Skeletal muscle tissue (tissue), 4 donors: ENCODE data around the gene GSTA3. TPM values are rescaled to one million over a fixed set of nuclear protein-coding genes. Genes with fewer than 3 reads are reported as not detected.

Source experiments
- H3K27ac ChIP-seq: one replicate; pipeline ENCODE4 v1.7.0; 2013; ENCODE audit warnings: mild to moderate bottlenecking, low read depth, low read length, inconsistent platforms
- H3K27me3 ChIP-seq, 3 donors: one replicate each; pipeline ENCODE4 v1.7.0; 2013; ENCODE audit warnings: low read length in 3 of 3; ENCODE audit not compliant: control insufficient read depth in 3 of 3, insufficient read depth in 3 of 3
- H3K36me3 ChIP-seq, 3 donors: one replicate each; pipeline ENCODE4 v1.7.0; 2013; ENCODE audit warnings: low read length in 3 of 3; ENCODE audit not compliant: control insufficient read depth in 3 of 3, insufficient read depth in 3 of 3
- H3K4me1 ChIP-seq, 3 donors: one replicate each; pipeline ENCODE4 v1.7.0; 2013; ENCODE audit warnings: low read length in 3 of 3, mild to moderate bottlenecking in 3 of 3; ENCODE audit not compliant: control insufficient read depth in 3 of 3, insufficient read depth in 3 of 3
- H3K4me3 ChIP-seq, 3 donors: one replicate each; pipeline ENCODE4 v1.7.0; 2013; ENCODE audit warnings: low read length in 3 of 3
- H3K9ac ChIP-seq, 3 donors: one replicate each; pipeline ENCODE4 v1.7.0; 2013; ENCODE audit warnings: low read length in 3 of 3, mild to moderate bottlenecking in 3 of 3, moderate library complexity in 2 of 3, low read depth in 1 of 3
- H3K9me3 ChIP-seq, 3 donors: one replicate each; pipeline ENCODE4 v1.7.0; 2013; ENCODE audit warnings: low read length in 3 of 3; ENCODE audit not compliant: control insufficient read depth in 3 of 3
- total RNA-seq: library from RNA; depleted of rRNA; stranded (reverse); fragments of >200 nt; gene quantifications from one replicate; pipeline ENCODE4 v1.2.3, GENCODE V29; 2014
- donor health status: Osteomylitis.

Gene GSTA3
- total RNA-seq, 1 donor from 2014 or later: not detected

DNA sequence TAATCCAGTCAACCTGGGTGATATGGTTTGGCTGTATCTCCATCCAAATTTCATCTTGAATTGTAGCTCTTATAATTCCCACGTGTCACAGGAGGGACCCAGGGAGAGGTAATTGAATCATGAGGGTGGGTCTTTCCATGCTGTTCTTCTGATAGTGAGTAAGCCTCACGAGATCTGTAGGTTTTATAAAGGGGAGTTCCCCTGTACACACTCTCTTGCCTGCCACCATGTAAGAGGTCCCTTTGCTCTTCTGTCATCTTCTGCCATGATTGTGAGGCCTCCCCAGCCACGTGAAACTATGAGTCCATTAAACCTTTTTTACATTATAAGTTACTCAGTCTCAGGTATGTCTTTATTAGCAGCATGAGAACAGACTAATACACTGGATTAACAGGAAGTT lies 19.5 kb downstream of the GSTA3 start:
- no peak overlapping the region for H3K4me3 ChIP-seq
- H3K9ac ChIP-seq: no peak overlapping the region
- H3K27me3 ChIP-seq: no peaks in the 10 kb centered on the region
- no peaks in the 10 kb centered on the region for H3K4me1 ChIP-seq
- H3K9me3 ChIP-seq: no peaks in the 10 kb centered on the region
- no peak overlapping the region for H3K27ac ChIP-seq
- H3K36me3 ChIP-seq: no peaks in the 10 kb centered on the region

DNA sequence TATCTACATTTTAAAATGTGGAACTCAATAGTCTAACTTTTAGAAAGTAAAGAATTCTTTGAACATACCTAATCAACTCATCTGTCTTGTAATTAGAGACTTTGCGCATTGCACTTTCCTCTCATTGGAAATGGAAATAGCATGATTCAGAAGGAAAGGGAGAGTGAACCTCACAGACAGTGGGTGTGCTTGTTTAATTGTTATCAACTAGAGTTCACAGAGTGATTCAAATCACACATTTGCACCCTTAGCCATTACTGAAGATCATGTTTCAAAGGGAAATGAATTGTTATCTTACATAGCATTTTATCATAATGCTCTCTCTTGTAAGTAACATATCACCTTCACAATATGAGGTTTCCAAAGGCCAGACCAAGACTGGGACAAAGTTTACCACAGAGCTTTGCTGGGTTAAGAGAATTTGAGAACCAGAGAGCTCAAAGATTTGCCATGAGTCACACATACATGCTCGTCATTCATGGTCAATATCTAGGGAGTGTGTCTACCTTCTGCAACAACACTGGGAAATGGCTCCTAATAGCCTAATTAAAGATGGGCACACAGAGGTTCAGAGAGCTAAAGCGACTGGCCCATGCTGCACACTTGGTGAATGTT lies 21.5 kb downstream of the GSTA3 start:
- Histone ChIP-seq H3K36me3 (no peaks in the 10 kb centered on the region), H3K9me3 (no peaks in the 10 kb centered on the region), H3K27me3 (no peaks in the 10 kb centered on the region)

GRCh38 chr6:52881996-52882841 lies 27.3 kb downstream of the GSTA3 start:
- Histone ChIP-seq H3K27ac (no peak overlapping the region), H3K9me3 (no peaks in the 10 kb centered on the region), H3K9ac (peak overlapping the region; percentile 67 to 79 (median 67)), H3K4me1 (peaks cover 0 to 7% (median 2%) of the 10 kb centered on the region in 3 donors), H3K36me3 (no peaks in the 10 kb centered on the region), H3K27me3 (no peaks in the 10 kb centered on the region), H3K4me3 (peak overlapping the region; percentile 73 to 81 (median 74))

More for the DNA sequence above, 21.5 kb downstream of the GSTA3 start:
- Histone ChIP-seq H3K4me3 (no peak overlapping the region), H3K9ac (no peak overlapping the region), H3K27ac (no peak overlapping the region), H3K4me1 (no peaks in the 10 kb centered on the region)

DNA sequence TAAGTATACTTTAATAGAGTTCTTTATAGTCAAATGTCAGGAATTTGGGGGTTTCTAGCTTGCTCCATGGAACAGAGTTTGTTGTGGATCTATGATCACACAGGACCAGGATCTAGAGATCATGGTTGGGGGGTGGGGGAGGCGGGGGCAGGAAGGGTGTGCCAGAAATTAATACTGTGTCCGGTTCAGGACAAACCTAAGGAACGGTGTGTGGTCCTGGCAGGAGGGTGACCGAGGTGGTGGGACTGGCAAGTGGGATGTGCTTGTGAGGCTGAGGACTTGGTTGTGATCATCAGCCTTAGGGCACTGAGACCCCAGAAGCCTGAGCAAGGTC lies 27.9 kb downstream of the GSTA3 start:
- peak overlapping the region in 1 of 3 donors; percentile 79 for H3K9ac ChIP-seq
- H3K4me1 ChIP-seq: peaks cover 0 to 7% (median 2%) of the 10 kb centered on the region in 3 donors
- no peaks in the 10 kb centered on the region for H3K36me3 ChIP-seq
- H3K9me3 ChIP-seq: no peaks in the 10 kb centered on the region
- H3K27me3 ChIP-seq: no peaks in the 10 kb centered on the region
- H3K27ac ChIP-seq: no peak overlapping the region
- H3K4me3 ChIP-seq: peak overlapping the region in 2 of 3 donors; percentile 73 to 81

DNA sequence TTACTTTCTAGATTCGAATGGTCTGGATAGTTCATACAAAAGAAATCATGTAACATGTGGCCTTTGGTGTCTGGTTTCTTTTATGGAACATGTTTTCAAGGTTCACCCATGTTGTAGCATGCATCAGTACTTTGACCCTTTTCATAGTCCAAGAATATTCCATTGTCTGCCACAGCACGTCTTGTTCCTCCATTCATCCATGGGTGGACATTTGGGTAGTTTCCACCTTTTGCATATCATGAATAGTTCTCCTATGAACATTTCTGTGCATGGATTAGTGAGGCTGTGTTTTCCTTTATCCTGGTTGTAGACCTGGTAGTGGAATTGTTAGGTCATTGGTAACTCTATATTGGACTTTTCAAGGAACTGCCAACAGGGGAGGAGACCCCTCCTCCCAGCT lies 31.7 kb downstream of the GSTA3 start:
- Histone ChIP-seq H3K9ac (no peak overlapping the region), H3K4me3 (no peak overlapping the region), H3K27ac (no peak overlapping the region), H3K36me3 (no peaks in the 10 kb centered on the region), H3K27me3 (no peaks in the 10 kb centered on the region), H3K9me3 (no peaks in the 10 kb centered on the region), H3K4me1 (peaks cover 0 to 7% (median 2%) of the 10 kb centered on the region in 3 donors)

GRCh38 chr6:52877168-52877567 lies 32.3 kb downstream of the GSTA3 start:
- Histone ChIP-seq H3K27ac (no peak overlapping the region), H3K36me3 (no peaks in the 10 kb centered on the region), H3K4me3 (no peak overlapping the region), H3K9ac (no peak overlapping the region), H3K27me3 (no peaks in the 10 kb centered on the region), H3K4me1 (peaks cover 0 to 5% (median 2%) of the 10 kb centered on the region in 3 donors), H3K9me3 (no peaks in the 10 kb centered on the region)

GRCh38 chr6:52876056-52876787 lies 33.3 kb downstream of the GSTA3 start:
- Histone ChIP-seq H3K9ac (no peak overlapping the region), H3K27ac (no peak overlapping the region), H3K27me3 (no peaks in the 10 kb centered on the region), H3K4me3 (no peak overlapping the region), H3K9me3 (no peaks in the 10 kb centered on the region), H3K4me1 (no peaks in the 10 kb centered on the region), H3K36me3 (no peaks in the 10 kb centered on the region)

GRCh38 chr6:52872031-52872430 lies 37.5 kb downstream of the GSTA3 start:
- no peak overlapping the region for H3K27ac ChIP-seq
- no peaks in the 10 kb centered on the region for H3K4me1 ChIP-seq
- H3K27me3 ChIP-seq: no peaks in the 10 kb centered on the region
- H3K36me3 ChIP-seq: no peaks in the 10 kb centered on the region
- H3K4me3 ChIP-seq: no peak overlapping the region
- no peaks in the 10 kb centered on the region for H3K9me3 ChIP-seq
- H3K9ac ChIP-seq: no peak overlapping the region

GRCh38 chr6:52871621-52872020 lies 37.9 kb downstream of the GSTA3 start:
- Histone ChIP-seq H3K9ac (no peak overlapping the region), H3K4me3 (no peak overlapping the region), H3K36me3 (no peaks in the 10 kb centered on the region), H3K27me3 (no peaks in the 10 kb centered on the region), H3K4me1 (no peaks in the 10 kb centered on the region), H3K9me3 (no peaks in the 10 kb centered on the region), H3K27ac (no peak overlapping the region)
